GM21367 (cell line): ENCODE data around the gene SAP30L.

Experiments used
- ATAC-seq: cut with Tn5 transposase; IDR thresholded peaks from one replicate; pipeline ENCODE4 v1.9.1; 2021; ENCODE audit not compliant: unreplicated experiment

Gene SAP30L

DNA sequence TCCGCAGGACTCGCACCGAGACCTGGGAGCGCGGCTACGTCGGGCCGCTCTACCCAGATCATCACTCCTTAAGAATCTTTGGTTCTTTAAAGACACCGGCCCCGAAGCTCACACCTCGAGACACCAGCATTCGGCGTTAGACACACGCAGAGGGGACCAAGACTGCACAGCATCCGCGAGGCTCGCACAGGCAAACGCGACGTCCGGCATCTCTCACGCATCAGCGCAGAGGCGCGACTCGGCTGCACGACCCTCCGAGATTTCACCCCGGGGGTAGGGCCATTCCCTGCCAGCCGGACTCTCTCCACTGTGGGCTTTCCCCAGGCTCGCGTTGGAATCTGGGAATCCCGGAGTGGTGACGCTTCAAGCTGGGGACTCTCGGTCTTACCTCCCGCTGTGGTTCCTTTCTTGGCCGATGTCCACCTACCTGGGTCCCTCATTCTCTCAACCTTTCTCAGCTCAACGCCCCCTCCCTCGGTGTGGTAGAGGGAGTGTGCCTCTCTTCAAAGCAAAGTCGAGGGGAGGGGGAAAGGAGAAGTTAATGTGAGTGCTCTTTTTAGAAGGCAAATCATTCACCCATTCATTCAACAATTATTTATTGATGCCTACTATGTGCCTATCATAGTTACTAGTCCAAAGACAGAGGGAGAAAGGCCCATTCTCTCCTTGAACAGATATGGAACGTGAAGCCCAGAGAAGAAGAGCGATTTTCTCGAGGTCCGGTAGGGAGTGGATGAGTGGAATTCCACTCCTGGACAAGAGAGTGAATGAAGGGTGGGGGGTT, 33.6 kb downstream of the SAP30L start:
- no peak for ATAC-seq

DNA sequence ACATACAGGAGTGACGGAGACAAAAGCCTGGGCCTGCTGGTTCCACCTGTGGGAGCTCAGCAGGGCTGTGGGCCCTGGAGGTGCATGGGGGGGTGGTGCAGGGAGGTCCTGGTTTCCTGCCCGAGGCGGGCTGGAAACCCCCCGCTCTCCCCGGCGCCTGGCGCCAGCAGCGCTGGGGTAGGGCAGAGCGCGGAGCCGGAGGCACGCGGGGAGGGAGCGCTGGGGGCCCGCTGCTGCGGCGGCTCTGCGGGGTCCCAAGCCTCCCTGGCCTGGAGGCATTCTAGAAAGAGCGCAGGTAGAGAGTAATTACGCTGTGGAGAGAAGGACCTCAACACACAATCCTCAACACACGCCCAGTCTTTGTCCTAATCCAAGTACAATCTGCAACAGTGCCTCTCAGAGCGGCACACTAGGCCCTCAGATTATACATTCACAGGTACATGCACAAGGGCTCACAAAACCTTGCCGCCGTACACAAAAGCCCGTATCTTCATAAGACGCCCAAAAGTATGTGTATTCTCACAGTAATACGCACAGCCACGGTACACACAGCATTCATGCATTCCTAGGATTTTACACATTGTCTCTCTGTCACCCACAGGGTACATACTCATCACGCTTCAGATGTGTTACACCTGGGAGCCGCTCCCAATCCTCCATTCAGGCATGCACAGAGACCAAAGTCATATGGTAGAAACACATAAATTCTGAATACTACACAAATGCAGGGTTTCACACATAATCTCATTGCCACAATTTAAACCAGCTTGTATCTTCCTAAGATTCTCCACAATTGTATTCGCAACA, 34.4 kb downstream of the SAP30L start:
- no peak for ATAC-seq

GRCh38 chr5:154480847-154481246, 35.0 kb downstream of the SAP30L start:
- ATAC-seq = no peak

DNA sequence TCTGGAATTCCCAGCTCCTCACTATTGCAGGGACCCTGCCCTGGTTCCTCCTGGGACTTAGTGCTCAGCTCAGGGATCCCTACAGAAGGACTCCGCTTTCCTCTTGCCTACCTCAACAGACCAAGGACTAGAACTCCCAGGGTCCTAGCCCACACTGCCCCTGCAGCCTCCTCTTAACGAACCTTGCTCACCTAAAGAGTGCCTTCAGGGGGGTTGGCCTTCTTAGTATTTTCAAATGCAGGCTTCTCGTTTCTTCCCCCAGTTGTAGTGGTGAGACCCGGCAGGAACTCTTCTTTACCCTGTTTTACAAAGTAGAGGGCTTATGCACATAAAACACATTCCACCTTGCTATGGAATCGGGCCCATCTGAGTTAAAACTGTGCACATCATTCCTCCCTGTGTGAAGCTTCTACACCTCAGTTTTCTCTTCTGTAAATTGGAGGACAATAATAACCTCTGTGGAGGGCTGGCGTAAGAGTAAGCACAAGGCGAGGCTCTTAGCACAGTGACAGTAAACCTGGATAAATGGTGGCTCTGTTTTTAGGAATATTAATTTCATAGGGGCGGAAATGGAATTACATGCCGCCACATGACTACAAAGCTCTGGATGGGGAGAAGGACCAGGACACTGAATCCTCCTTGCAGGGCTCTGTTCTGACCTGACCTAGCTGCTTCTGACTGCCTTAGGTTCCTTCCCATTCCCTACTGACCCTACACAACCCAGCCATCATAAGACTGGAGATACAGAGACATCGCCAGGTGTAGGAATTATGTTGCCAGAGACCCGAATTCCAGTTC, 36.0 kb downstream of the SAP30L start:
- ATAC-seq = no peak

GRCh38 chr5:154482528-154483449, 37.0 kb downstream of the SAP30L start:
- ATAC-seq = no peak

GRCh38 chr5:154483654-154484392, 38.0 kb downstream of the SAP30L start:
- ATAC-seq = no peak

GRCh38 chr5:154484393-154485095, 38.7 kb downstream of the SAP30L start:
- no peak for ATAC-seq

DNA sequence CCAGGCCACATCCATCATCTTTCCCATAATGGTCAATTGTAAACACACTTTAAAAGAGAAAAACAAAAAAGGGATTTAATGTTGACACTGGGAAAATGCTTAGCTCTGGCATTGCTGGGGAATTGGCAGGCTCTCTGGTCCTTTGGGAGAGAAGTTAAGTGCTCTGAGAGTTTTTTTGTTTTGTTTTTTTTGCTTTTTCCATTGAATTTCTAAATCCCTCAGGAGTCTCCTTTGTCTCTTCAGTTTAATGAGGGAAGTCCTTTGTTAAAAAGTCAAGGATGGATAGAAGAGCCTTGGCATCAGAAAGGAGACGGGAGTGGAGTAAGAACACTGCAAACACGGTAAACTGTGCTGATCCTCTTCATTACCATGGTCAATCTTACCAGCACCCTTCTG, 39.3 kb downstream of the SAP30L start:
- no peak for ATAC-seq

GRCh38 chr5:154485850-154486426, 40.1 kb downstream of the SAP30L start:
- no peak for ATAC-seq

- ATAC-seq = no peak
Measured at GRCh38 chr5:154486427-154486866, 40.6 kb downstream of the SAP30L start.

DNA sequence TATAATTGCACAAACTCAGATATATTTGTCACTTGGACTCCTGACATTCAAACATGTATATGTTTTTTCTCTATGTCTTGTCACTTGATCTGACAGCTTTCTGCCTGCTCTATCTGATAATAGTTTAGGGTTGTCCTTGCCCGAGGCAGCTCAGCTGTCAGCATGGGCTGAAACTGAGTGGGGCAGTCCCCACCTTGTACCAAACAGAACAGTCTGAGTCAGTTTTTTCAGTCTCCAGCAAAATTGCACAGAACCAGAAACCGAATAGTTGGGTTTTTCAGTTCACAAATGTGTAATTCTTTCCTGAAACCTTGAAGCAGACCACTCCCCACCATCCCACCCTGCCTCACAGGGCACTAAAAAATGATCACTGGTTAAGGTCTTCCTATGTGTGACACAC, 41.7 kb downstream of the SAP30L start:
- peak; percentile 99 for ATAC-seq

DNA sequence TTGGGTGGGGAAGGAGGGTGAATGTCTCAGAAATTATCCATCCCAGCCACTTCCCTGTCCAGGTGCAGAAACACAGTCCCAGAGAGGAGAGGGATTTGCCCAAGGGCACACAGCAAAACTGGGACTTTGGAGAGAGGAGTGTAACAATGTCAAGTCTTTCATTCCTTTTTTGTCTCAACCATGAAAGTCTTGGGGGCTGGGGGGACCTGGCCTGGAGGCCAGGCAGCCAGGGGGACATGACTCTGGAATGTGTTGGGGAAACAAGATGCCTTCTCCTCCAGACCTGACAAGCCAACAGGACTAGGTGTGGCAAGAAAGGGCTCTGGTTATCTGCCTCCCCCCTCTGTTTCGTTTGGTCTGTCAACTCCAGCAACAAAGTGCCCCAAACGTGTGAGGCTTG, 46.1 kb downstream of the SAP30L start:
- ATAC-seq = no peak

DNA sequence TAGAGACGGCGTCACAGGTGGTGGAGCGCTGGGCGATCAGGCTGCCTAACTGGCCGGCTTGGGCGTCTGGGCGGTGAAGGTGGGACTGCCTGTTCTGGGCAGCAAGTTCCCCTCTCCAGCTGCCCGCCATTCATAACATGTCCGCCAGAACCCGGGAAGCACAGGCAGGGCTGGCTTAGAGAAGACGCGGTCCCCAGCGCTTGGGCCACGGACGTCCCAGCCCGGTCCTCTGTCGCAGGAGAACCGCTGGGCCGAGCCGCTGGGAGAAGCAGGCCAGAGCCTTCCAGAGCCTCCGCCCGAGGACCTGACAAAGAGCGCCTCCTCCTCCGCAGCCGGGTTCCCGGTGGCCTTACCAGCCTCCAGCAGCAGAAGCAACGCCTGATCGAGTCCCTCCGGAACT, 47.5 kb downstream of the SAP30L start:
- ATAC-seq = no peak

DNA sequence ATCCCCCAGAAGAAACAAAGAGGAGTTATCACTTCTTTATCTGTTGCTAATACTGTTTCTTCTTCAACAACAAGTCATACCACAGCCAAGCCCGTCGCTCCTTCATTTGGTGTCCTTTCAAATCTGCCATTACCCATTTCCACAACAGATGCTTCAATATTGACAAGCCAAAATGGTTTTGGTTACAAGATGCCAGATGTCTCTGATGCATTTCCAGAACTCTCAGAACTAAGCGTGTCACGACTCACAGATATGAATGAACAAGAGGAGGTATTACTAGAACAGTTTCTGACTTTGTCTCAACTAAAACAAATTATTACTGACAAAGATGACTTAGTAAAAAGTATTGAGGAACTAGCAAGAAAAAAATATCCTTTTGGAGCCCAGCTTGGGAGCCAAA, 48.2 kb downstream of the SAP30L start:
- no peak for ATAC-seq

- ATAC-seq = no peak
Measured at GRCh38 chr5:154498591-154498990, 52.8 kb downstream of the SAP30L start.

GRCh38 chr5:154498994-154499393, 53.2 kb downstream of the SAP30L start:
- ATAC-seq = no peak

GRCh38 chr5:154501566-154501965, 55.8 kb downstream of the SAP30L start:
- ATAC-seq = no peak

- ATAC-seq = no peak
Measured at GRCh38 chr5:154502180-154502579, 56.4 kb downstream of the SAP30L start.

- no peak for ATAC-seq
Measured at GRCh38 chr5:154503698-154504039, 57.9 kb downstream of the SAP30L start.
